Measurements from ENCODE around the gene FXYD6.

Gene FXYD6

GRCh38 chr11:117833401-117833891 is 43.0 kb downstream of the FXYD6 start:
- no peak overlapping the region for H3K9ac ChIP-seq (ENCODE audit: low read depth, low read length)
- peaks cover 22% of the 10 kb centered on the region; the same call in 1 of the 2 replicates for H3K4me1 ChIP-seq (ENCODE audit: insufficient read depth, low read length)
- no peaks in the 10 kb centered on the region for H3K9me3 ChIP-seq (ENCODE audit: control insufficient read depth, insufficient read depth, low read length)
- H3K36me3 ChIP-seq (ENCODE audit: insufficient read depth, low read length): no peaks in the 10 kb centered on the region

GRCh38 chr11:117832511-117832910 is 43.9 kb downstream of the FXYD6 start:
- Histone ChIP-seq H3K9ac (ENCODE audit: low read depth, low read length) (no peak overlapping the region), H3K9me3 (ENCODE audit: control insufficient read depth, insufficient read depth, low read length) (no peaks in the 10 kb centered on the region), H3K4me1 (ENCODE audit: insufficient read depth, low read length) (peaks cover 22% of the 10 kb centered on the region; the same call in 1 of the 2 replicates), H3K36me3 (ENCODE audit: insufficient read depth, low read length) (no peaks in the 10 kb centered on the region)

- Histone ChIP-seq H3K36me3 (ENCODE audit: insufficient read depth, low read length) (no peaks in the 10 kb centered on the region), H3K9ac (ENCODE audit: low read depth, low read length) (no peak overlapping the region), H3K9me3 (ENCODE audit: control insufficient read depth, insufficient read depth, low read length) (no peaks in the 10 kb centered on the region), H3K4me1 (ENCODE audit: insufficient read depth, low read length) (peaks cover 19% of the 10 kb centered on the region; the same call in 1 of the 2 replicates)
Observed at GRCh38 chr11:117831661-117832415, 44.6 kb downstream of the FXYD6 start.

- Histone ChIP-seq H3K36me3 (ENCODE audit: insufficient read depth, low read length) (no peaks in the 10 kb centered on the region), H3K4me1 (ENCODE audit: insufficient read depth, low read length) (peaks cover 19% of the 10 kb centered on the region; the same call in 1 of the 2 replicates), H3K9me3 (ENCODE audit: control insufficient read depth, insufficient read depth, low read length) (no peaks in the 10 kb centered on the region), H3K9ac (ENCODE audit: low read depth, low read length) (no peak overlapping the region)
Observed at GRCh38 chr11:117830674-117831351, 45.6 kb downstream of the FXYD6 start.

GRCh38 chr11:117830072-117830471 is 46.4 kb downstream of the FXYD6 start:
- Histone ChIP-seq H3K36me3 (ENCODE audit: insufficient read depth, low read length) (no peaks in the 10 kb centered on the region), H3K4me1 (ENCODE audit: insufficient read depth, low read length) (peaks cover 19% of the 10 kb centered on the region; the same call in 1 of the 2 replicates), H3K9me3 (ENCODE audit: control insufficient read depth, insufficient read depth, low read length) (no peaks in the 10 kb centered on the region), H3K9ac (ENCODE audit: low read depth, low read length) (no peak overlapping the region)

GRCh38 chr11:117829369-117829725 is 47.1 kb downstream of the FXYD6 start:
- Histone ChIP-seq H3K9ac (ENCODE audit: low read depth, low read length) (no peak overlapping the region), H3K36me3 (ENCODE audit: insufficient read depth, low read length) (no peaks in the 10 kb centered on the region), H3K4me1 (ENCODE audit: insufficient read depth, low read length) (peaks cover 21% of the 10 kb centered on the region; the same call in 1 of the 2 replicates), H3K9me3 (ENCODE audit: control insufficient read depth, insufficient read depth, low read length) (no peaks in the 10 kb centered on the region)

- Histone ChIP-seq H3K4me1 (ENCODE audit: insufficient read depth, low read length) (peaks cover 27% of the 10 kb centered on the region; the same call in 1 of the 2 replicates), H3K9me3 (ENCODE audit: control insufficient read depth, insufficient read depth, low read length) (no peaks in the 10 kb centered on the region), H3K9ac (ENCODE audit: low read depth, low read length) (no peak overlapping the region), H3K36me3 (ENCODE audit: insufficient read depth, low read length) (no peaks in the 10 kb centered on the region)
Observed at GRCh38 chr11:117828611-117829368, 47.7 kb downstream of the FXYD6 start.

GRCh38 chr11:117827521-117828511 is 48.6 kb downstream of the FXYD6 start:
- peaks cover 36% of the 10 kb centered on the region; the same call in 1 of the 2 replicates for H3K4me1 ChIP-seq (ENCODE audit: insufficient read depth, low read length)
- H3K9me3 ChIP-seq (ENCODE audit: control insufficient read depth, insufficient read depth, low read length): no peaks in the 10 kb centered on the region
- H3K36me3 ChIP-seq (ENCODE audit: insufficient read depth, low read length): no peaks in the 10 kb centered on the region
- H3K9ac ChIP-seq (ENCODE audit: low read depth, low read length): no peak overlapping the region

- Histone ChIP-seq H3K9me3 (ENCODE audit: control insufficient read depth, insufficient read depth, low read length) (no peaks in the 10 kb centered on the region), H3K36me3 (ENCODE audit: insufficient read depth, low read length) (no peaks in the 10 kb centered on the region), H3K9ac (ENCODE audit: low read depth, low read length) (no peak overlapping the region), H3K4me1 (ENCODE audit: insufficient read depth, low read length) (peaks cover 36% of the 10 kb centered on the region; the same call in 1 of the 2 replicates)
Observed at GRCh38 chr11:117826832-117827231, 49.6 kb downstream of the FXYD6 start.

GRCh38 chr11:117826190-117826570 is 50.3 kb downstream of the FXYD6 start:
- peaks cover 33% of the 10 kb centered on the region; the same call in 1 of the 2 replicates for H3K4me1 ChIP-seq (ENCODE audit: insufficient read depth, low read length)
- H3K9me3 ChIP-seq (ENCODE audit: control insufficient read depth, insufficient read depth, low read length): no peaks in the 10 kb centered on the region
- no peak overlapping the region for H3K9ac ChIP-seq (ENCODE audit: low read depth, low read length)
- H3K36me3 ChIP-seq (ENCODE audit: insufficient read depth, low read length): no peaks in the 10 kb centered on the region

- H3K9ac ChIP-seq (ENCODE audit: low read depth, low read length): no peak overlapping the region
- no peaks in the 10 kb centered on the region for H3K9me3 ChIP-seq (ENCODE audit: control insufficient read depth, insufficient read depth, low read length)
- no peaks in the 10 kb centered on the region for H3K36me3 ChIP-seq (ENCODE audit: insufficient read depth, low read length)
- H3K4me1 ChIP-seq (ENCODE audit: insufficient read depth, low read length): peaks cover 27% of the 10 kb centered on the region; the same call in 1 of the 2 replicates
Observed at GRCh38 chr11:117825538-117826189, 50.8 kb downstream of the FXYD6 start.

GRCh38 chr11:117824571-117825537 is 51.6 kb downstream of the FXYD6 start, which contains the start of gene FXYD2:
TSS of gene FXYD2 (minus strand) at chr11:117824744. CDS start at chr11:117824678, 66 bp downstream.
- no peaks in the 10 kb centered on the region for H3K9me3 ChIP-seq (ENCODE audit: control insufficient read depth, insufficient read depth, low read length)
- no peak within 1 kb of the TSS for H3K9ac ChIP-seq (ENCODE audit: low read depth, low read length)
- peaks cover 28% of the 10 kb centered on the region; the same call in 1 of the 2 replicates for H3K4me1 ChIP-seq (ENCODE audit: insufficient read depth, low read length)
- H3K36me3 ChIP-seq (ENCODE audit: insufficient read depth, low read length): no peaks in the 10 kb centered on the region

Data from ES-I3 (cell line).